B cell (primary cell): ENCODE data around the gene SSBP3.

Experiments used
- CTCF ChIP-seq: fragments of 200-600 bp; IDR thresholded peaks from one replicate; pipeline ENCODE4 v1.8.0; 2022; ENCODE audit warnings: antibody characterized with exemption, mild to moderate bottlenecking
- EZH2 ChIP-seq: IDR thresholded peaks from 2 replicates; pipeline ENCODE4 v1.6.1; 2012; ENCODE audit warnings: borderline replicate concordance, low read depth, mild to moderate bottlenecking, moderate library complexity, low read length; ENCODE audit not compliant: insufficient read depth, poor library complexity, severe bottlenecking

GRCh38 chr1:54312796-54313316 lies 93.3 kb downstream of the SSBP3 start:
- TF ChIP-seq CTCF (no peak), EZH2 (no peak)
